B cell (primary cell): Measurements from ENCODE around the gene SLC35F3. TPM values are rescaled to one million over a fixed set of nuclear protein-coding genes. Genes with fewer than 3 reads are reported as not detected.

Experiments
- ATAC-seq: fragments of 200-7000 bp; cut with Tn5 transposase; one replicate; pipeline ENCODE4 v1.10.0; 2021; ENCODE audit warnings: low read depth, mild to moderate bottlenecking, moderate number of reproducible peaks, moderate library complexity
- CTCF ChIA-PET: fragments of 350-600 bp; sonication (Branson Sonifier 250); formaldehyde crosslinking; loops from one replicate; lab custom pipeline; 2021; ENCODE audit warnings: antibody characterized with exemption, inconsistent platforms; lab: Charles Lee
- POLR2A ChIA-PET: fragments of 350-600 bp; sonication (Branson Sonifier 250); formaldehyde crosslinking; loops from one replicate; lab custom pipeline; 2021; ENCODE audit warnings: antibody characterized with exemption; lab: Charles Lee
- DNase-seq: peaks from one replicate; pipeline ENCODE4 v3.0.0; 2013
- H2AFZ ChIP-seq: 2 replicates; pipeline ENCODE4 v1.6.1; 2012; ENCODE audit warnings: mild to moderate bottlenecking, low read depth, low read length; ENCODE audit not compliant: insufficient read depth, poor library complexity, severe bottlenecking
- H3K27ac ChIP-seq, 2 donors: 1 replicate in 1 of 2; 2 replicates in 1 of 2; pipeline ENCODE4 v1.5.1; 2012 to 2013; ENCODE audit warnings: low read length in 2 of 2, mild to moderate bottlenecking in 2 of 2, moderate library complexity in 1 of 2
- H3K27me3 ChIP-seq, 4 experiments: fragments of 200-600 bp in 1 of 4; sonication (generic) in 1 of 4; replicated peaks in 1 of 4; 1 replicate in 2 of 4; 2 replicates in 2 of 4; pipeline versions ENCODE4 v1.6.1 to v1.7.0; 2013 to 2016; ENCODE audit warnings: low read length in 3 of 4, mild to moderate bottlenecking in 2 of 4, mixed read lengths in 1 of 4, moderate library complexity in 1 of 4; ENCODE audit not compliant: insufficient read depth in 4 of 4, control insufficient read depth in 3 of 4; ENCODE audit errors: control extremely low read depth in 1 of 4
- H3K36me3 ChIP-seq, 2 experiments: replicated peaks in 1 of 2; 1 replicate in 1 of 2; 2 replicates in 1 of 2; pipeline versions ENCODE4 v1.6.1 to v1.7.1; 2013; ENCODE audit warnings: low read length in 1 of 2; ENCODE audit not compliant: insufficient read depth in 2 of 2, control insufficient read depth in 1 of 2; ENCODE audit errors: control extremely low read depth in 1 of 2, extremely low read depth in 1 of 2
- H3K4me1 ChIP-seq, 2 donors: fragments of 200-600 bp in 1 of 2; sonication (generic) in 1 of 2; 1 replicate in 1 of 2; 2 replicates in 1 of 2; pipeline versions ENCODE4 v1.5.1 to v1.6.1; 2013 to 2017; ENCODE audit warnings: low read length in 2 of 2; ENCODE audit not compliant: control insufficient read depth in 2 of 2, insufficient read depth in 2 of 2
- H3K4me2 ChIP-seq: replicated peaks from 2 replicates; pipeline ENCODE3; 2012; ENCODE audit warnings: mild to moderate bottlenecking, low read depth, low read length; ENCODE audit not compliant: poor library complexity, severe bottlenecking
- H3K4me3 ChIP-seq, 5 experiments: fragments of 200-600 bp in 1 of 5; sonication (generic) in 1 of 5; 1 replicate in 3 of 5; 2 replicates in 2 of 5; pipeline versions ENCODE4 v1.5.1 to v1.7.0; 2011 to 2016; ENCODE audit warnings: low read length in 4 of 5, mild to moderate bottlenecking in 4 of 5, low read depth in 2 of 5, control low read depth in 1 of 5, moderate library complexity in 1 of 5; ENCODE audit not compliant: insufficient read depth in 1 of 5; ENCODE audit errors: control extremely low read depth in 1 of 5, extremely low read depth in 1 of 5
- H3K79me2 ChIP-seq: fragments of 200-600 bp; sonication (generic); one replicate; pipeline ENCODE4 v1.6.0; 2016; ENCODE audit warnings: low read length; ENCODE audit not compliant: control insufficient read depth, insufficient read depth
- H3K9ac ChIP-seq: fragments of 200-600 bp; sonication (generic); 2 replicates; pipeline ENCODE4 v1.6.1; 2017; ENCODE audit warnings: mild to moderate bottlenecking, low read length, moderate library complexity
- H3K9me3 ChIP-seq, 3 donors: one replicate each; pipeline versions ENCODE4 v1.6.1 to v1.7.1; 2013; ENCODE audit warnings: low read length in 2 of 3; ENCODE audit not compliant: control insufficient read depth in 2 of 3, insufficient read depth in 1 of 3; ENCODE audit errors: control extremely low read depth in 1 of 3
- H4K20me1 ChIP-seq: 2 replicates; pipeline ENCODE4 v1.6.0; 2012; ENCODE audit warnings: mild to moderate bottlenecking, low read length; ENCODE audit not compliant: insufficient read depth, control insufficient read depth, poor library complexity, severe bottlenecking
- H3K27ac Mint-ChIP-seq: one replicate; pipeline ENCODE4 v1.8.0; 2021; ENCODE audit warnings: mixed read lengths
- H3K27me3 Mint-ChIP-seq: one replicate; pipeline ENCODE4 v1.8.0; 2021; ENCODE audit warnings: mixed read lengths
- H3K4me1 Mint-ChIP-seq: one replicate; pipeline ENCODE4 v1.8.0; 2021; ENCODE audit warnings: mixed read lengths
- H3K4me3 Mint-ChIP-seq: one replicate; pipeline ENCODE4 v1.8.0; 2021; ENCODE audit warnings: mixed read lengths
- H3K9me3 Mint-ChIP-seq: one replicate; pipeline ENCODE4 v1.8.0; 2022; ENCODE audit warnings: mixed read lengths; ENCODE audit not compliant: insufficient read depth
- CTCF ChIP-seq: fragments of 200-600 bp; IDR thresholded peaks from one replicate; pipeline ENCODE4 v1.8.0; 2022; ENCODE audit warnings: antibody characterized with exemption, mild to moderate bottlenecking
- EZH2 ChIP-seq: IDR thresholded peaks from 2 replicates; pipeline ENCODE4 v1.6.1; 2012; ENCODE audit warnings: borderline replicate concordance, low read depth, mild to moderate bottlenecking, moderate library complexity, low read length; ENCODE audit not compliant: insufficient read depth, poor library complexity, severe bottlenecking
- WGBS: methylation state at CpG from one replicate; pipeline ENCODE4 v1.1.5; 2013; ENCODE audit warnings: missing lambda C conversion rate; ENCODE audit not compliant: insufficient coverage; 5-methylcytosine and 5-hydroxymethylcytosine counted together
- intact Hi-C: fragments of 100-400 bp; cut with micrococcal nuclease; formaldehyde crosslinking; loops from one replicate; pipeline ENCODE4 v1.10.0; 2022
- polyA plus RNA-seq: library from polyadenylated mRNA; depleted of rRNA; stranded (reverse); fragments of >200 nt; gene quantifications from 2 replicates; pipeline ENCODE4 v1.2.3, GENCODE V29; 2012
- total RNA-seq, 2 donors: library from RNA; stranded (reverse); fragments of 120-200 nt in 1 of 2; gene quantifications; 1 replicate in 1 of 2; 2 replicates in 1 of 2; pipeline versions ENCODE4 v1.2.3 to v1.2.4, GENCODE V29; 2013 to 2022

SLC35F3 gene
- total and polyA plus RNA-seq, 2 donors (not counting 1 experiment from before 2014, with no cell fraction given) = not detected

GRCh38 chr1:234262007-234262753 lies 357.7 kb downstream of the SLC35F3 start:
- no peak overlapping the region for H3K4me3 Mint-ChIP-seq
- H3K9me3 ChIP-seq = no peaks in the 10 kb centered on the region
- no peaks in the 10 kb centered on the region for H3K36me3 ChIP-seq
- H3K27me3 Mint-ChIP-seq = peaks cover 49% of the 10 kb centered on the region
- no peak overlapping the region for H3K4me2 ChIP-seq
- intact Hi-C loops = no loop called here
- H3K27ac Mint-ChIP-seq = no peak overlapping the region
- CTCF ChIA-PET = no interaction called here
- H2AFZ ChIP-seq = no peak overlapping the region
- no peak for TF ChIP-seq EZH2
- no peak for TF ChIP-seq CTCF
- DNase-seq (no peak), ATAC-seq (no peak)
- no peaks in the 10 kb centered on the region for H3K4me1 ChIP-seq
- POLR2A ChIA-PET = no interaction called here
- H3K79me2 ChIP-seq = no peaks in the 10 kb centered on the region
- H3K9ac ChIP-seq = no peak overlapping the region
- no peak overlapping the region for H3K4me3 ChIP-seq
- no peaks in the 10 kb centered on the region for H3K9me3 Mint-ChIP-seq
- no peaks in the 10 kb centered on the region for H3K4me1 Mint-ChIP-seq
- H4K20me1 ChIP-seq = no peaks in the 10 kb centered on the region
- 94% methylated on average over 6 of the region's 6 CpGs for WGBS
- no peak overlapping the region for H3K27ac ChIP-seq
- peaks cover 0 to 6% (median 1%) of the 10 kb centered on the region in 4 experiments for H3K27me3 ChIP-seq

GRCh38 chr1:234262754-234263105 lies 358.3 kb downstream of the SLC35F3 start:
- Mint-ChIP-seq H3K27me3 (peaks cover 45% of the 10 kb centered on the region), H3K27ac (no peak overlapping the region), H3K4me3 (no peak overlapping the region), H3K4me1 (no peaks in the 10 kb centered on the region), H3K9me3 (no peaks in the 10 kb centered on the region)
- no peak for ATAC-seq
- Histone ChIP-seq H3K9me3 (no peaks in the 10 kb centered on the region), H4K20me1 (no peaks in the 10 kb centered on the region), H3K27ac (no peak overlapping the region), H3K4me3 (no peak overlapping the region), H3K36me3 (no peaks in the 10 kb centered on the region), H3K79me2 (no peaks in the 10 kb centered on the region), H3K9ac (no peak overlapping the region), H3K27me3 (peaks cover 0 to 6% (median 1%) of the 10 kb centered on the region in 4 experiments), H3K4me1 (no peaks in the 10 kb centered on the region), H2AFZ (no peak overlapping the region), H3K4me2 (no peak overlapping the region)
- WGBS = 77% methylated on average over 2 of the region's 2 CpGs
- TF ChIP-seq EZH2 = no peak
- no peak for TF ChIP-seq CTCF
- intact Hi-C loops = no loop called here
- CTCF ChIA-PET = no interaction called here
- POLR2A ChIA-PET = no interaction called here
- no peak for DNase-seq
